Activated naive CD8-positive, alpha-beta T cell treated with anti-CD3 and anti-CD28 coated beads, Interleukin-2, amount 10 ng/mL, durations not matched to agents 7 days and 5 days (primary cell): ENCODE results near the gene PLS1. TPM values are rescaled to one million over a fixed set of nuclear protein-coding genes. Genes with fewer than 3 reads are reported as not detected.

ENCODE experiments used
- ATAC-seq: fragments of 150-1000 bp; cut with Tn5 transposase; one replicate; pipeline ENCODE4 v1.10.0; 2021; ENCODE audit warnings: low read depth, moderate library complexity
- POLR2A ChIA-PET: fragments of 350-600 bp; sonication (Branson Sonifier 250); formaldehyde crosslinking; loops from one replicate; lab custom pipeline; 2021; ENCODE audit warnings: antibody characterized with exemption; lab: Charles Lee
- DNase-seq: peaks from one replicate; pipeline ENCODE4 v3.0.0; 2021
- H3K27ac Mint-ChIP-seq: one replicate; pipeline ENCODE4 v1.8.0; 2022; ENCODE audit warnings: mild to moderate bottlenecking, mixed read lengths
- H3K27me3 Mint-ChIP-seq: one replicate; pipeline ENCODE4 v1.8.0; 2022; ENCODE audit warnings: mild to moderate bottlenecking, moderate library complexity, mixed read lengths
- H3K36me3 Mint-ChIP-seq: one replicate; pipeline ENCODE4 v1.8.0; 2021; ENCODE audit warnings: mild to moderate bottlenecking, mixed read lengths
- H3K4me1 Mint-ChIP-seq: one replicate; pipeline ENCODE4 v1.8.0; 2021; ENCODE audit warnings: mixed read lengths
- H3K4me3 Mint-ChIP-seq: one replicate; pipeline ENCODE4 v1.8.0; 2022; ENCODE audit warnings: mild to moderate bottlenecking, moderate library complexity, mixed read lengths
- H3K9me3 Mint-ChIP-seq: one replicate; pipeline ENCODE4 v1.8.0; 2021; ENCODE audit warnings: mixed read lengths
- total RNA-seq, 2 experiments: library from RNA; stranded (reverse); gene quantifications; one replicate each; pipeline ENCODE4 v1.2.3, GENCODE V29; 2021

The PLS1 gene
- total RNA-seq, 2 experiments from 2014 or later = 2.6 to 3.1 TPM

DNA sequence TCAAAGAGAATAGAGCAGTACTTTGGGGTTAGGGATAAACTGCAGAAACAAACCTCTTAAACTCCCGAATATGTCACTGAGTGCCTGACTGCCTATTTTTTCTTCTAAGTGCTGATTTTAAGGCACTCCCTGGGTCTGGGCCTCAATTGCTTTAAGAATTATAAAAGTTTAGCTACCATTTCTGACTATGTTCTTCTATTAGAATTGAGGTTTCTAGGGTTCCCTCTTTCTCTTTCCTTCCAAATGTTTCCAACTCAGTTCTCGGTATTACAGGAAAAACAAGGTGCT is 28.9 kb downstream of the PLS1 start:
- H3K4me3 Mint-ChIP-seq = no peak overlapping the region

GRCh38 chr3:142626971-142627370 is 30.8 kb downstream of the PLS1 start:
- Mint-ChIP-seq H3K4me1 (peaks cover 1% of the 10 kb centered on the region), H3K9me3 (no peaks in the 10 kb centered on the region), H3K27me3 (no peaks in the 10 kb centered on the region), H3K36me3 (no peaks in the 10 kb centered on the region), H3K27ac (no peak overlapping the region), H3K4me3 (no peak overlapping the region)
- POLR2A ChIA-PET = no interaction called here
- DNase-seq (no peak), ATAC-seq (no peak)

More for the DNA sequence above, 28.9 kb downstream of the PLS1 start:
- Mint-ChIP-seq H3K27me3 (no peaks in the 10 kb centered on the region), H3K36me3 (no peaks in the 10 kb centered on the region), H3K9me3 (no peaks in the 10 kb centered on the region), H3K27ac (no peak overlapping the region), H3K4me1 (peaks cover 1% of the 10 kb centered on the region)
- no peak for DNase-seq
- POLR2A ChIA-PET = no interaction called here
- ATAC-seq = no peak

- Mint-ChIP-seq H3K4me1 (peaks cover 1% of the 10 kb centered on the region), H3K27me3 (no peaks in the 10 kb centered on the region), H3K9me3 (no peaks in the 10 kb centered on the region), H3K36me3 (no peaks in the 10 kb centered on the region), H3K27ac (no peak overlapping the region), H3K4me3 (no peak overlapping the region)
- DNase-seq (no peak), ATAC-seq (no peak)
- POLR2A ChIA-PET = no interaction called here
Measured at GRCh38 chr3:142628801-142629200, 32.6 kb downstream of the PLS1 start.

GRCh38 chr3:142633073-142633472 is 36.9 kb downstream of the PLS1 start:
- H3K4me1 Mint-ChIP-seq = no peaks in the 10 kb centered on the region
- no peak overlapping the region for H3K27ac Mint-ChIP-seq
- peaks cover 3% of the 10 kb centered on the region for H3K27me3 Mint-ChIP-seq
- no peaks in the 10 kb centered on the region for H3K9me3 Mint-ChIP-seq
- POLR2A ChIA-PET = no interaction called here
- H3K4me3 Mint-ChIP-seq = no peak overlapping the region
- no peak for ATAC-seq
- H3K36me3 Mint-ChIP-seq = no peaks in the 10 kb centered on the region
- no peak for DNase-seq

GRCh38 chr3:142636050-142636449 is 39.9 kb downstream of the PLS1 start:
- POLR2A ChIA-PET = no interaction called here
- Mint-ChIP-seq H3K4me1 (no peaks in the 10 kb centered on the region), H3K9me3 (no peaks in the 10 kb centered on the region), H3K4me3 (no peak overlapping the region), H3K27ac (no peak overlapping the region), H3K36me3 (no peaks in the 10 kb centered on the region), H3K27me3 (peaks cover 3% of the 10 kb centered on the region)
- DNase-seq = no peak
- ATAC-seq = no peak

- POLR2A ChIA-PET = no interaction called here
- ATAC-seq = no peak
- no peaks in the 10 kb centered on the region for H3K4me1 Mint-ChIP-seq
- H3K36me3 Mint-ChIP-seq = no peaks in the 10 kb centered on the region
- H3K27me3 Mint-ChIP-seq = peaks cover 3% of the 10 kb centered on the region
- no peak overlapping the region for H3K27ac Mint-ChIP-seq
- H3K4me3 Mint-ChIP-seq = no peak overlapping the region
- no peak for DNase-seq
- H3K9me3 Mint-ChIP-seq = no peaks in the 10 kb centered on the region
Measured at GRCh38 chr3:142636664-142637063, 40.5 kb downstream of the PLS1 start.

DNA sequence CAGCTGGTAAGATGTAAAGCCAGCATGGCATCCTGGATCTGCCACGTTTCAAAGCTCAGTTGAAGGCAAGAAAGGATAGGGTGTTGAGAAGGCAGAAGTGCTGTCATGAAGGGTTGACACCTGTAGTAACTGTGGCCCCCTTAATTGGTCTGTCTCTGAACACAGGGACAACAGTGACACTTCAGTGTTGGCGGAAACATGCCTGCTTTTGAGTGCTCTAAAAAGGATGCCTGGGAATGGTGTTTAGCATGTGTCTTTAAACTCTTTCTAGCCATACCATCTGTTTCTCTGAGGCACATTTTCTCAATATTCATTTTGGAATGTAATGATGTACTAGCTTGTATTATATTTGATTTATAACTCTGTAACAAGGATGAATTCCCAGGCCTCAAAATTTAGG is 42.1 kb downstream of the PLS1 start:
- H3K9me3 Mint-ChIP-seq = no peaks in the 10 kb centered on the region
- peaks cover 3% of the 10 kb centered on the region for H3K27me3 Mint-ChIP-seq
- no peak for ATAC-seq
- no peaks in the 10 kb centered on the region for H3K4me1 Mint-ChIP-seq
- POLR2A ChIA-PET = no interaction called here
- H3K36me3 Mint-ChIP-seq = no peaks in the 10 kb centered on the region
- no peak overlapping the region for H3K4me3 Mint-ChIP-seq
- DNase-seq = no peak
- no peak overlapping the region for H3K27ac Mint-ChIP-seq

DNA sequence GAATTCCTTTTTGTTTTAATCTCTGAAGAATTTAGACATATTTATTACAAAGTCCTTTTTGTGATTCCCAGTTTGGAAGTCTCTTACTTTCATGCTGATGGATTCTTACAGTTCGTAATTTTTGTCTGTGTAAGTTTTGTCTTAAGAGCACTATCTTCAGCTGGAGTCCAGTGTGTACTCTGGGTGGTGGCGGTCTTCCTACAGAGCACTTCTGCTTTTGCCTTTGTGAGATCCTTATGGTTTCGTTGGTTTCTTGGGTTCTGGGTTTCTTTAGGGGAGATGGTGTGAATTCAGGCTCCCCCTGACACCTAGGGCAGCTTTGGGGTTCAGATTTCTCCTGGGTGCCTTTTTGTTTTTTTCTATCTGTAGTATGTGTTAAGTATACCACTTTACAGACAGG is 45.3 kb downstream of the PLS1 start:
- no peak for ATAC-seq
- no peak for DNase-seq

DNA sequence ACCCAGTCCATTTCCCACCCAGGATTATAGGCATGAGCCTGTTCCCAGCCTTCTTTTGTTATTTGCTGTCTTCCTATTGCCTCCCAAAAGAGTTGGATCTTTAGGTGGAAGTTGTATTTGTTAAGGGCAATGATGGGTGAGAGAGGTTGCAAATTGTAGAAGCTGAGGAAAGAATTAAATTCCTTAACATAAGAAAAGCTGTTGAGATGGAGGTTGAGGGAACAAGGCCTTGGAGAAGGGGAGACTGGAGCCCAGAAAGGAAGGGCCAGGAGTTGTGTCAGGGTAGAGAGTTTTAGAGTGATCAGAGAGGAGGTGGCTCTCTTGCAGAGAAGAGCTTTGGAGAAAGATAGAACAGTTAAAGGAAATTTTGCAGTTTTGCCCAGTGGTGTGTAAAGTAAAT is 46.8 kb downstream of the PLS1 start:
- H3K27me3 Mint-ChIP-seq = no peaks in the 10 kb centered on the region
- H3K36me3 Mint-ChIP-seq = no peaks in the 10 kb centered on the region
- DNase-seq = no peak
- POLR2A ChIA-PET = no interaction called here
- no peak overlapping the region for H3K27ac Mint-ChIP-seq
- H3K4me3 Mint-ChIP-seq = no peak overlapping the region
- no peak for ATAC-seq
- no peaks in the 10 kb centered on the region for H3K4me1 Mint-ChIP-seq
- H3K9me3 Mint-ChIP-seq = no peaks in the 10 kb centered on the region

More for the DNA sequence above, 45.3 kb downstream of the PLS1 start:
- POLR2A ChIA-PET = no interaction called here
- H3K4me3 Mint-ChIP-seq = no peak overlapping the region
- no peak overlapping the region for H3K27ac Mint-ChIP-seq
- H3K4me1 Mint-ChIP-seq = no peaks in the 10 kb centered on the region
- no peaks in the 10 kb centered on the region for H3K9me3 Mint-ChIP-seq
- no peaks in the 10 kb centered on the region for H3K27me3 Mint-ChIP-seq
- H3K36me3 Mint-ChIP-seq = no peaks in the 10 kb centered on the region

- H3K27me3 Mint-ChIP-seq = no peaks in the 10 kb centered on the region
- no peak for DNase-seq
- POLR2A ChIA-PET = no interaction called here
- no peak for ATAC-seq
- no peaks in the 10 kb centered on the region for H3K36me3 Mint-ChIP-seq
- H3K4me1 Mint-ChIP-seq = no peaks in the 10 kb centered on the region
- no peak overlapping the region for H3K27ac Mint-ChIP-seq
- H3K9me3 Mint-ChIP-seq = no peaks in the 10 kb centered on the region
- H3K4me3 Mint-ChIP-seq = no peak overlapping the region
Measured at GRCh38 chr3:142644502-142644901, 48.3 kb downstream of the PLS1 start.

- Mint-ChIP-seq H3K27me3 (no peaks in the 10 kb centered on the region), H3K4me1 (no peaks in the 10 kb centered on the region), H3K27ac (no peak overlapping the region), H3K9me3 (no peaks in the 10 kb centered on the region), H3K4me3 (no peak overlapping the region), H3K36me3 (no peaks in the 10 kb centered on the region)
- ATAC-seq (no peak), DNase-seq (no peak)
- POLR2A ChIA-PET = no interaction called here
Measured at GRCh38 chr3:142645236-142645793, 49.1 kb downstream of the PLS1 start.

DNA sequence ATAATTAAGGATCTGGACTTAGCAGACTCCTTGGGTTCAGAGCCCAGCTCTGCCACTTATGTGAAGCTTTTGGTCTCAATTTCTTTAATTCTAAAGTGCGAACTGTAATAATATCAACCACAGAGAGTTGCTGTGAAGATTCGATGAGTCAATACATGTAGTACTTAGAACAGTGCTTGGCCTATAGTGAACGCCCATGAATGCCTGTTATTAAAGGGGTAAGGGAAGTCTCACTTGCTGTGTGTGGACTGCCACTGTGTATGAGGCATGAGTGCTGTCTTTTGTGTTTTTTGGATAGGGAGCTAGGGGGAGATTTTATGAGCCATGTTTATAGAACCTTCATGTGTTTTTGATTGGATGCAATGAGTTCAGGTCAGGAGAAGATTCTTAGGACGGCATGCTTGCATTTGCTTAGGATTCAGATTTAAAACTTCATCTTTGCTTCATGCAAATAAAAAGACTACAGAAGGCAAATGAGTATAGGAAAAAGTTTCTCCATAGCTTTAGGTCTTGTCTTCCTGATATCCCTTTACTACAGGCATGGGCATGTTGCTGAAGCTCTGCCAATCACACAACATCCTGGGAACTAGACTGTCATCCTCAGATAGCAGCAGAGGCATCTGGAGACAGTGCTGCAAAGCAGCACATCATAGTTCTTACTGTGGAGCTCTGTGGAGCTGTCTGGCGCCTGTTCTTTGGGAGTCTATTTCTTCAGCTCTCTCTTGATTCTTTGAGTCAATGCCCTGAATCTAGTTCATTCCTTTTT is 50.0 kb downstream of the PLS1 start:
- H3K27me3 Mint-ChIP-seq = no peaks in the 10 kb centered on the region
- no peaks in the 10 kb centered on the region for H3K4me1 Mint-ChIP-seq
- DNase-seq (no peak), ATAC-seq (no peak)
- H3K27ac Mint-ChIP-seq = no peak overlapping the region
- POLR2A ChIA-PET = no interaction called here
- H3K36me3 Mint-ChIP-seq = no peaks in the 10 kb centered on the region
- H3K4me3 Mint-ChIP-seq = no peak overlapping the region
- no peaks in the 10 kb centered on the region for H3K9me3 Mint-ChIP-seq

DNA sequence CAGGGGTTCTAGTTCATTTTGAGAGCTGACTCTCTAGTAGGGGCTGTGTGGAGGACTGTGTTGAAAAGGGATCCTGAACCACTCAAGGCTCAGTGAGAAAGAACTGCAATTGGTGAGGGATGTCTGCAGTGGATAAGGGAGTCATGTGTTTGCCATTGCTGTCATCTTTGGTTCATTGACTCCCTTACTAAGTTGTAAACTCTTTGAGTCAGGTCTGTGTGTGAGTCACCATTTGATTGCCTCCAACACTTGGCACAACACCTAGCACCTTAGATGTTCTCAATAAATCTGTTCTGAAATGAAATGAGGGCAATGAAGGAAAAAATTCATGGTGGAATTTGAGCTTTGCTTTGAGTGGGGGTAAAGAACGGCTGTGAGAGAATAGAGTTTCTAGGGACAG is 51.7 kb downstream of the PLS1 start:
- Mint-ChIP-seq H3K27ac (no peak overlapping the region), H3K4me1 (no peaks in the 10 kb centered on the region), H3K9me3 (no peaks in the 10 kb centered on the region), H3K36me3 (no peaks in the 10 kb centered on the region), H3K27me3 (no peaks in the 10 kb centered on the region), H3K4me3 (no peak overlapping the region)
- DNase-seq (no peak), ATAC-seq (no peak)
- POLR2A ChIA-PET = no interaction called here

DNA sequence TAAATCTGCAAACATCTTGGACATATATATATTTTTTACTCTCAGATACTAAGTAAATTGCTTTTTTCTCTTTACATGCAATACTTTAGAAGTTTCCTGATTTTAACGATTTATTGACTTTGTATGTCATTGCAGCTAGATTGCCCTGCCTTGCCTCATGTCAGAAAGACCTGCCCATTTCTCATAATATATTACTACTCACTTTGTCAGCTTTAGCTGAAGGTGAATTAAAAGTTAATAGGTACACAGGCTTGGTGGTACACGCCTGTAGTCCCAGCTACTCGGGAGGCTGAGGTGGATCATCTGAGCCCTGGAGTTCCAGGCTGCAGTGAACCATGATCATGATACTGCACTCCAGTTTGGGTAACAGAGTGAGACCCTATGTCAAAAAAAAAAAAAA is 52.8 kb downstream of the PLS1 start:
- Mint-ChIP-seq H3K36me3 (no peaks in the 10 kb centered on the region), H3K27me3 (no peaks in the 10 kb centered on the region), H3K27ac (no peak overlapping the region), H3K9me3 (no peaks in the 10 kb centered on the region), H3K4me1 (no peaks in the 10 kb centered on the region), H3K4me3 (no peak overlapping the region)
- POLR2A ChIA-PET = no interaction called here
- ATAC-seq (no peak), DNase-seq (no peak)
